ENCODE data around the gene MUC12.

DNA sequence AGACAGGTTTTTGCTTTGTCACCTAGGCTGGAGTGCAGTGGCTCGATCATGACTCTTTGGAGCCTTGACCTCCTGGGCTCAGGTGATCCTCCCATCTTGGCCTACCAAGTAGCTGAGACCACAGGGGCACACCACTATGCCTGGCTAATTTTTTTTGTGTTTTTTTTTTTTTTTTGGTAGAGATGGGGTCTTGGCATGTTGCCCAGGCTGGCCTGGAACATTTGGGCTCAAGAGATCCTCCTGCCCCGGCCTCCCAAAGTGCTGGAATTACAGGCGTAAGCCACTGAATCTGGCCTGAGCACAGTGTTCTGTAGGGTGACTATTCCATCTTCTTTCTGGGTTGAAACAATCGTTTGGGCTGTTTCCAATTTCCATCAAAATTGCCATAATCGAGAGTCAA lies 21.6 kb upstream of the MUC12 start:
- TF ChIP-seq, protein P1, sequence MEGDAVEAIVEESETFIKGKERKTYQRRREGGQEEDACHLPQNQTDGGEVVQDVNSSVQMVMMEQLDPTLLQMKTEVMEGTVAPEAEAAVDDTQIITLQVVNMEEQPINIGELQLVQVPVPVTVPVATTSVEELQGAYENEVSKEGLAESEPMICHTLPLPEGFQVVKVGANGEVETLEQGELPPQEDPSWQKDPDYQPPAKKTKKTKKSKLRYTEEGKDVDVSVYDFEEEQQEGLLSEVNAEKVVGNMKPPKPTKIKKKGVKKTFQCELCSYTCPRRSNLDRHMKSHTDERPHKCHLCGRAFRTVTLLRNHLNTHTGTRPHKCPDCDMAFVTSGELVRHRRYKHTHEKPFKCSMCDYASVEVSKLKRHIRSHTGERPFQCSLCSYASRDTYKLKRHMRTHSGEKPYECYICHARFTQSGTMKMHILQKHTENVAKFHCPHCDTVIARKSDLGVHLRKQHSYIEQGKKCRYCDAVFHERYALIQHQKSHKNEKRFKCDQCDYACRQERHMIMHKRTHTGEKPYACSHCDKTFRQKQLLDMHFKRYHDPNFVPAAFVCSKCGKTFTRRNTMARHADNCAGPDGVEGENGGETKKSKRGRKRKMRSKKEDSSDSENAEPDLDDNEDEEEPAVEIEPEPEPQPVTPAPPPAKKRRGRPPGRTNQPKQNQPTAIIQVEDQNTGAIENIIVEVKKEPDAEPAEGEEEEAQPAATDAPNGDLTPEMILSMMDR (IDR thresholded peaks at IDR 0.05; ENCODE audit: insufficient read depth, low read depth, low read length), result no peak
- TF ChIP-seq EZH2 (IDR thresholded peaks at IDR 0.05; ENCODE audit: insufficient read depth, low read length), result no peak

All from astrocyte (in vitro differentiated cells and primary cell).